Fibroblast of lung (primary cell): ENCODE data around the gene PTGS1.

Source experiments
- EZH2 ChIP-seq: IDR thresholded peaks from 2 replicates; pipeline ENCODE4 v1.5.1; 2012; ENCODE audit warnings: low read length, control low read depth, mild to moderate bottlenecking; ENCODE audit errors: missing control alignments
- TF ChIP-seq, protein P1 (sequence below), 2 donors: IDR thresholded peaks in 1 of 2; conservative IDR thresholded peaks in 1 of 2; 1 replicate in 1 of 2; 2 replicates in 1 of 2; pipeline ENCODE4 v1.5.1; 2011 to 2012; ENCODE audit warnings: low read length in 2 of 2, control low read depth in 1 of 2, inconsistent platforms in 1 of 2, low read depth in 1 of 2, mild to moderate bottlenecking in 1 of 2

DNA sequence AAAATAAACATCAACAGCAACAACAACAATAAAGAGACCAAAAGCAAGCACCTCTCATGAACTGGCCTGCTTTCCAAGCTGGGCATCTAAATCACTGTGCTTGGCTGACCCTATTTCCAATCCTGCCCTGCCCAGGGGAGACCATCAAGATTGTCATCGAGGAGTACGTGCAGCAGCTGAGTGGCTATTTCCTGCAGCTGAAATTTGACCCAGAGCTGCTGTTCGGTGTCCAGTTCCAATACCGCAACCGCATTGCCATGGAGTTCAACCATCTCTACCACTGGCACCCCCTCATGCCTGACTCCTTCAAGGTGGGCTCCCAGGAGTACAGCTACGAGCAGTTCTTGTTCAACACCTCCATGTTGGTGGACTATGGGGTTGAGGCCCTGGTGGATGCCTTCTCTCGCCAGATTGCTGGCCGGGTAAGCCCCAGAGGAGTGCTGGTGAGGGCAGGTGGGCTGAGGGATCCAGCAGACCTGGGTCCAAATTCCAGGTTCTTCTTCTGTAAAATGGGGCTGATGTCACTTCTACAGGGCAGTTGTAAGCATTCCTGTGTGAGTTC, 15.6 kb downstream of the PTGS1 start:
- TF ChIP-seq, protein P1, sequence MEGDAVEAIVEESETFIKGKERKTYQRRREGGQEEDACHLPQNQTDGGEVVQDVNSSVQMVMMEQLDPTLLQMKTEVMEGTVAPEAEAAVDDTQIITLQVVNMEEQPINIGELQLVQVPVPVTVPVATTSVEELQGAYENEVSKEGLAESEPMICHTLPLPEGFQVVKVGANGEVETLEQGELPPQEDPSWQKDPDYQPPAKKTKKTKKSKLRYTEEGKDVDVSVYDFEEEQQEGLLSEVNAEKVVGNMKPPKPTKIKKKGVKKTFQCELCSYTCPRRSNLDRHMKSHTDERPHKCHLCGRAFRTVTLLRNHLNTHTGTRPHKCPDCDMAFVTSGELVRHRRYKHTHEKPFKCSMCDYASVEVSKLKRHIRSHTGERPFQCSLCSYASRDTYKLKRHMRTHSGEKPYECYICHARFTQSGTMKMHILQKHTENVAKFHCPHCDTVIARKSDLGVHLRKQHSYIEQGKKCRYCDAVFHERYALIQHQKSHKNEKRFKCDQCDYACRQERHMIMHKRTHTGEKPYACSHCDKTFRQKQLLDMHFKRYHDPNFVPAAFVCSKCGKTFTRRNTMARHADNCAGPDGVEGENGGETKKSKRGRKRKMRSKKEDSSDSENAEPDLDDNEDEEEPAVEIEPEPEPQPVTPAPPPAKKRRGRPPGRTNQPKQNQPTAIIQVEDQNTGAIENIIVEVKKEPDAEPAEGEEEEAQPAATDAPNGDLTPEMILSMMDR (conservative IDR thresholded peaks at IDR 0.05 in 1 of 2, IDR thresholded peaks at IDR 0.05 in 1 of 2; ENCODE audit: low read depth in 1 of 2, low read length in 2 of 2): no peak
- no peak for TF ChIP-seq EZH2
